ENCODE data around the gene OR6Q1. TPM values are rescaled to one million over a fixed set of nuclear protein-coding genes. Genes with fewer than 3 reads are reported as not detected.

The OR6Q1 gene
- total and polyA plus RNA-seq, 2 of the 13 experiments (the other 11 are each of a cell fraction or from before 2014, with no cell fraction given), result not detected

DNA sequence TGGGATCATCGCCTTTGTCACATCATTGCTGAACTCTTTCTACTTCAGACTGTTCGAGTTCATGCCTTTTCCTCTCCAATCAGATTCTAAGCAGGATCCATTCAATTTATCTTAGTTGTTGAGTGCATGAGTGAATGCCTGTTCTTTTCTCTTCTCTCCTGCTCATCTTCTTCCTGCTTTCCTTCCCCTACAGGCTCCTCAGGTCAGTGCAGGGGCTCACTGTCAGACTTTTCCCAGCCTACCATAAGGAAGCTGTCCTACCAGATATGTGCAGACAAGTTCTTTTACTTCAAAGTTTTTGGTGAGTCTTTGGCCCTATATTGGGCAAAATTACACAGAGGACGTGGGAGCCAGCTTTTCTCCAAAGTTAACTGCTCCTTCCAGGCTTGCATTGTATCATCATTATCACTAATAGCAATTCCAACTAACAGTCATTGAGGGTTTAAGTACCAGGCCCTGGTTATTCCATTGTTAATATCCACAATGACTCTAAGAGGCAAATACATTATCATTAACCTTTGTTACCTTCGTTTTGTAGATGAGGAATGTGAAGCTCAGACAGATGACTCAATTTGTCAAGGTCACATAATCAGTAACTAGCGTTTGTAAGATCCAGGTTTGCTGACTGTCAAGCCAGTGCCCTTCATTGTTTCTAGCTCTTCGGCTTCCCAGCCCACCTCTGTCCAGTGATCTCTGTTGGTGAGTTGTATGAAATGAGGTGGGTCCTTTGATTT lies 30.4 kb downstream of the OR6Q1 start (continued):
- TF ChIP-seq HIVEP1 (CRISPR knock-in tag; IDR thresholded peaks at IDR 0.05), result no peak
- no peak for TF ChIP-seq ZBTB8A (CRISPR knock-in tag; IDR thresholded peaks at IDR 0.05; ENCODE audit: borderline replicate concordance, low read depth)
- peak; percentile 60 for TF ChIP-seq SKI (IDR thresholded peaks at IDR 0.05; ENCODE audit: partially characterized antibody)
- TF ChIP-seq MIER2 (CRISPR knock-in tag; IDR thresholded peaks at IDR 0.05), result 0 out of 2 replicates have a peak, but pooled peaks have one; percentile 23
- no peak for TF ChIP-seq MXD4 (CRISPR knock-in tag; IDR thresholded peaks at IDR 0.05)
- no peak for TF ChIP-seq ARID2 (CRISPR knock-in tag; IDR thresholded peaks at IDR 0.05; ENCODE audit: borderline replicate concordance)
- TF ChIP-seq HNRNPLL (IDR thresholded peaks at IDR 0.05; ENCODE audit: low read depth, low read length, poor library complexity, severe bottlenecking), result no peak
- TF ChIP-seq KAT7 (CRISPR knock-in tag; IDR thresholded peaks at IDR 0.05; ENCODE audit: borderline replicate concordance), result no peak
- TF ChIP-seq EED (CRISPR knock-in tag; IDR thresholded peaks at IDR 0.05), result no peak
- TF ChIP-seq KDM3A (CRISPR knock-in tag; IDR thresholded peaks at IDR 0.05; ENCODE audit: low read depth), result no peak
- no peak; the same call in 1 of the 2 replicates for TF ChIP-seq NR2F2 (IDR thresholded peaks at IDR 0.05; ENCODE audit: borderline replicate concordance, low read depth)
- no peak for TF ChIP-seq ZNF343 (CRISPR knock-in tag; IDR thresholded peaks at IDR 0.05)
- TF ChIP-seq ZNF335 (CRISPR knock-in tag; IDR thresholded peaks at IDR 0.05), result no peak
- no peak for TF ChIP-seq MLX (CRISPR knock-in tag; IDR thresholded peaks at IDR 0.05)
- TF ChIP-seq FOXP1 (IDR thresholded peaks at IDR 0.05), result no peak
- peak; percentile 52; the same call in 1 of the 2 replicates for TF ChIP-seq FOXP1 (CRISPR knock-in tag; IDR thresholded peaks at IDR 0.05)
- no peak for TF ChIP-seq NR2F1 (CRISPR knock-in tag; IDR thresholded peaks at IDR 0.05)
- no peak for TF ChIP-seq ZNF883 (CRISPR knock-in tag; IDR thresholded peaks at IDR 0.05; ENCODE audit: not compliant biosample characterization)
- no peak for TF ChIP-seq GPN1 (CRISPR knock-in tag; IDR thresholded peaks at IDR 0.05; ENCODE audit: borderline replicate concordance)
- no peak for TF ChIP-seq SRSF1 (optimal IDR thresholded peaks at IDR 0.05; ENCODE audit: low read depth, low read length)
- no peak for TF ChIP-seq TBL1XR1 (IDR thresholded peaks at IDR 0.05; ENCODE audit: borderline replicate concordance, low read length, partially characterized antibody)
- TF ChIP-seq STAT5B (CRISPR knock-in tag; IDR thresholded peaks at IDR 0.05), result no peak
- no peak for TF ChIP-seq KDM4B (CRISPR knock-in tag; IDR thresholded peaks at IDR 0.05)
- peak; percentile 28; the same call in 1 of the 2 replicates for TF ChIP-seq CEBPB (IDR thresholded peaks at IDR 0.05; ENCODE audit: borderline replicate concordance, low read depth, low read length)
- no peak for TF ChIP-seq ZNF253 (CRISPR knock-in tag; IDR thresholded peaks at IDR 0.05; ENCODE audit: borderline replicate concordance)
- TF ChIP-seq, protein P1, sequence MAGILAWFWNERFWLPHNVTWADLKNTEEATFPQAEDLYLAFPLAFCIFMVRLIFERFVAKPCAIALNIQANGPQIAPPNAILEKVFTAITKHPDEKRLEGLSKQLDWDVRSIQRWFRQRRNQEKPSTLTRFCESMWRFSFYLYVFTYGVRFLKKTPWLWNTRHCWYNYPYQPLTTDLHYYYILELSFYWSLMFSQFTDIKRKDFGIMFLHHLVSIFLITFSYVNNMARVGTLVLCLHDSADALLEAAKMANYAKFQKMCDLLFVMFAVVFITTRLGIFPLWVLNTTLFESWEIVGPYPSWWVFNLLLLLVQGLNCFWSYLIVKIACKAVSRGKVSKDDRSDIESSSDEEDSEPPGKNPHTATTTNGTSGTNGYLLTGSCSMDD (CRISPR knock-in tag; IDR thresholded peaks at IDR 0.05), result no peak
- no peak for TF ChIP-seq RBFOX2 (IDR thresholded peaks at IDR 0.05; ENCODE audit: low read depth, low read length)
- no peak for TF ChIP-seq IKZF1 (IDR thresholded peaks at IDR 0.05)
- no peak for TF ChIP-seq XBP1 (CRISPR knock-in tag; IDR thresholded peaks at IDR 0.05)
- no peak for TF ChIP-seq CAMTA2 (CRISPR knock-in tag; IDR thresholded peaks at IDR 0.05; ENCODE audit: borderline replicate concordance)
- TF ChIP-seq ZFP41 (CRISPR knock-in tag; IDR thresholded peaks at IDR 0.05; ENCODE audit: borderline replicate concordance), result no peak
- no peak for TF ChIP-seq HHEX (CRISPR knock-in tag; IDR thresholded peaks at IDR 0.05)
- TF ChIP-seq MED13 (CRISPR knock-in tag; IDR thresholded peaks at IDR 0.05), result no peak
- TF ChIP-seq ZNF737 (CRISPR knock-in tag; IDR thresholded peaks at IDR 0.05; ENCODE audit: borderline replicate concordance), result no peak
